A549 treated with Mapracorat at 1 μM for 4 hours (cell line): ENCODE results near the gene CSF2RB. TPM values are rescaled to one million over a fixed set of nuclear protein-coding genes. Genes with fewer than 3 reads are reported as not detected.

ENCODE experiments used
- total RNA-seq: library from RNA; stranded (reverse); fragments of 200-300 nt; extraction: Qiagen RNA extraction; gene quantifications from 5 replicates; pipeline ENCODE4 v1.2.3, GENCODE V29; 2022

Gene CSF2RB
- not detected in 5 replicates for total RNA-seq

DNA sequence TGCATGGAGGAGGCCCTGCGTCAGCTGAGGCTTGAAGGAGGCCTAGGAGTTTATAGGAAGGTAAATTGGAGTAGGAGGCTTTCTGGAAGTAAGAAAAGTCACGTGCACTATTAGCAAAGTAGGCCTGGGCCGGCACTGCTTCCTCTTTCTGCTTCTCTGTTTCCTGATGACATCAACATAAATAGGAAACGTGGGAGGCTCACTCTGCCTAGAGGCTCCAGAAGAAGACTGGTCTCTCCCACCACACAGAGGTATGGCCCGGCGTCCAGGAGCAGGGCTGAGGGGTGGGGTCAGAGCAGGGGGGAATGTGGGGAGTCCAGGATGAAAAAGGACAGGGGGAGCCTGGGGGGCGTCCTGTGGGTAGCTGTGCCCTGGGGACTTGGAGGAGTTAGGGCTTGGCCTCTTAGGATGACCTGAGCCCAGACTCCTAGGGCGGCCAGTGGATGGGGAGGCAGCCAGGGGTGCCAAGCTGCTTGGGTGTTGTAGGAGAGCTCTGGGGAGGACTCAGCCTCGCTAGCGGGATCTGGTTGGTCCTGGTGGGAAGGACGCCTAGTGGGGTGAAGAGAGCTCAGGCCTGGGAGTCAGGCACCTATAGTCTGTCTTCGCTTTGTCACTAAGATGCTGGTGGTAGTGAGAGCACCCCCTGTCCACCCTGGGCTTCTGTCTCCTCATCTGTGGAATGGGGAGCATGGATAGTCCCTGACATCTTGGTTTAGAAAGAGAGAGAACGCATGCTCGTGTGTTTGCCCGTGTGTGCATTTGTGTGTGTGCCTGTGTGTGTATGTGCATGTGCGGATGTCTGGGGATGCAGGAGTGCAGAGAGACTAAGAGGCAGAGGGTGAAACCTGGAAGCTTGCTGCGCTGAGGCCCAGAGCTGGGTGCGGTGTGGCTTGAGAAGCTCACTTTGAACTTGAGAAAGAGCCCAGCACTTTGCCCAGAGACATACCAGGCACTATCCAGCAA is at the start of gene CSF2RB:
Gene CSF2RB (plus strand): TSS at position 202 of the 963 bp plus-strand sequence. CDS start 8,580 bp downstream, outside the sequence.

Other genes with a start within 250 kb of the CSF2RB start
- gene CACNG2, start 209.9 kb upstream of the CSF2RB start, total RNA-seq, result not detected in 5 replicates
- 15.3 to 25.2 TPM (median 24.5 TPM) in 5 replicates for gene IFT27, start 137.5 kb upstream of the CSF2RB start, total RNA-seq
- gene PVALB, start 96.6 kb upstream of the CSF2RB start, total RNA-seq, result not detected in 5 replicates
- gene NCF4, start 52.6 kb upstream of the CSF2RB start, total RNA-seq, result 0.12 TPM in 1 of 5 replicates, not detected in the others
- gene TST, start 105.8 kb downstream of the CSF2RB start, total RNA-seq, result 41.6 to 62.5 TPM (median 56.2 TPM) in 5 replicates
- 42.6 to 76.6 TPM (median 74.9 TPM) in 5 replicates for gene MPST, start 106.1 kb downstream of the CSF2RB start, total RNA-seq
- gene KCTD17, start 138.1 kb downstream of the CSF2RB start, total RNA-seq, result 19.0 to 28.3 TPM (median 26.2 TPM) in 5 replicates
- 0.05 TPM in 1 of 5 replicates, not detected in the others for gene TMPRSS6, start 196.1 kb downstream of the CSF2RB start, total RNA-seq
- gene IL2RB, start 236.3 kb downstream of the CSF2RB start, total RNA-seq, result 0.03 to 0.13 TPM (median 0.07 TPM) in 4 of 5 replicates, not detected in the other